SKM-1 (cell line): Measurements from ENCODE around the gene SPRED2.

Experiments
- DNase-seq: peaks from one replicate; lab custom pipeline; 2025; ENCODE audit not compliant: unreplicated experiment; lab: John Stamatoyannopoulos, UW

Gene SPRED2

GRCh38 chr2:65388596-65389390 is 43.6 kb downstream of the SPRED2 start:
- DNase-seq: no peak

GRCh38 chr2:65388051-65388531 is 44.3 kb downstream of the SPRED2 start:
- no peak for DNase-seq

- no peak for DNase-seq
These were observed 45.4 kb downstream of the SPRED2 start for GRCh38 chr2:65386989-65387388.

- no peak for DNase-seq
These were observed 46.1 kb downstream of the SPRED2 start for GRCh38 chr2:65386344-65386743.

GRCh38 chr2:65383541-65384488 is 48.6 kb downstream of the SPRED2 start:
- DNase-seq: no peak

GRCh38 chr2:65382776-65383357 is 49.5 kb downstream of the SPRED2 start:
- no peak for DNase-seq

GRCh38 chr2:65382323-65382722 is 50.1 kb downstream of the SPRED2 start:
- no peak for DNase-seq

- DNase-seq: no peak
These were observed 50.8 kb downstream of the SPRED2 start for GRCh38 chr2:65381607-65382051.

GRCh38 chr2:65380255-65380654 is 52.1 kb downstream of the SPRED2 start:
- DNase-seq: no peak

GRCh38 chr2:65379721-65380171 is 52.7 kb downstream of the SPRED2 start:
- DNase-seq: no peak

GRCh38 chr2:65379223-65379622 is 53.2 kb downstream of the SPRED2 start:
- no peak for DNase-seq

- no peak for DNase-seq
These were observed 54.1 kb downstream of the SPRED2 start for GRCh38 chr2:65378290-65378689.

GRCh38 chr2:65377556-65378192 is 54.7 kb downstream of the SPRED2 start:
- peak; percentile 65 for DNase-seq

GRCh38 chr2:65375723-65376122 is 56.7 kb downstream of the SPRED2 start:
- no peak for DNase-seq

GRCh38 chr2:65374999-65375398 is 57.4 kb downstream of the SPRED2 start:
- no peak for DNase-seq

GRCh38 chr2:65374575-65374974 is 57.8 kb downstream of the SPRED2 start:
- DNase-seq: no peak

GRCh38 chr2:65373365-65373918 is 59.0 kb downstream of the SPRED2 start:
- DNase-seq: no peak

- no peak for DNase-seq
These were observed 59.8 kb downstream of the SPRED2 start for GRCh38 chr2:65372619-65373018.

- no peak for DNase-seq
These were observed 61.3 kb downstream of the SPRED2 start for GRCh38 chr2:65371074-65371434.

GRCh38 chr2:65370387-65371073 is 61.9 kb downstream of the SPRED2 start:
- DNase-seq: no peak
